GM19468 (cell line): ENCODE data around the gene ABCC3.

ENCODE experiments used
- ATAC-seq: cut with Tn5 transposase; IDR thresholded peaks from one replicate; pipeline ENCODE4 v1.9.1; 2021; ENCODE audit warnings: mild to moderate bottlenecking, moderate library complexity, moderate number of reproducible peaks; ENCODE audit not compliant: unreplicated experiment; ENCODE audit errors: extremely low read depth

Gene ABCC3

GRCh38 chr17:50682938-50683337 is 48.3 kb downstream of the ABCC3 start:
- no peak for ATAC-seq

GRCh38 chr17:50683434-50684287 is 49.0 kb downstream of the ABCC3 start:
- no peak for ATAC-seq

- ATAC-seq = no peak
These were observed 49.6 kb downstream of the ABCC3 start for GRCh38 chr17:50684288-50684611.

- ATAC-seq = no peak
These were observed 50.1 kb downstream of the ABCC3 start for GRCh38 chr17:50684612-50685333.

- no peak for ATAC-seq
These were observed 50.6 kb downstream of the ABCC3 start for GRCh38 chr17:50685334-50685665.

GRCh38 chr17:50685691-50686493 is 51.2 kb downstream of the ABCC3 start:
- ATAC-seq = no peak

- ATAC-seq = no peak
These were observed 52.0 kb downstream of the ABCC3 start for GRCh38 chr17:50686494-50687199.

GRCh38 chr17:50687200-50688066 is 52.8 kb downstream of the ABCC3 start:
- no peak for ATAC-seq

- no peak for ATAC-seq
These were observed 53.6 kb downstream of the ABCC3 start for GRCh38 chr17:50688245-50688644.

GRCh38 chr17:50689251-50689650 is 54.6 kb downstream of the ABCC3 start:
- ATAC-seq = no peak

- no peak for ATAC-seq
These were observed 55.5 kb downstream of the ABCC3 start for GRCh38 chr17:50689956-50690886.

- no peak for ATAC-seq
These were observed 56.3 kb downstream of the ABCC3 start for GRCh38 chr17:50690887-50691549.

- ATAC-seq = no peak
These were observed 57.1 kb downstream of the ABCC3 start for GRCh38 chr17:50691550-50692447.

- no peak for ATAC-seq
These were observed 57.9 kb downstream of the ABCC3 start for GRCh38 chr17:50692448-50693035.

GRCh38 chr17:50693036-50693682 is 58.5 kb downstream of the ABCC3 start:
- no peak for ATAC-seq

- no peak for ATAC-seq
These were observed 61.7 kb downstream of the ABCC3 start for GRCh38 chr17:50696365-50696879.
